ENCODE measurements around the gene SRP54. TPM values are rescaled to one million over a fixed set of nuclear protein-coding genes. Genes with fewer than 3 reads are reported as not detected.

The SRP54 gene
- total and polyA plus RNA-seq, 2 of the 13 experiments (the other 11 are each of a cell fraction or from before 2014, with no cell fraction given) = 42.2 to 207 TPM

DNA sequence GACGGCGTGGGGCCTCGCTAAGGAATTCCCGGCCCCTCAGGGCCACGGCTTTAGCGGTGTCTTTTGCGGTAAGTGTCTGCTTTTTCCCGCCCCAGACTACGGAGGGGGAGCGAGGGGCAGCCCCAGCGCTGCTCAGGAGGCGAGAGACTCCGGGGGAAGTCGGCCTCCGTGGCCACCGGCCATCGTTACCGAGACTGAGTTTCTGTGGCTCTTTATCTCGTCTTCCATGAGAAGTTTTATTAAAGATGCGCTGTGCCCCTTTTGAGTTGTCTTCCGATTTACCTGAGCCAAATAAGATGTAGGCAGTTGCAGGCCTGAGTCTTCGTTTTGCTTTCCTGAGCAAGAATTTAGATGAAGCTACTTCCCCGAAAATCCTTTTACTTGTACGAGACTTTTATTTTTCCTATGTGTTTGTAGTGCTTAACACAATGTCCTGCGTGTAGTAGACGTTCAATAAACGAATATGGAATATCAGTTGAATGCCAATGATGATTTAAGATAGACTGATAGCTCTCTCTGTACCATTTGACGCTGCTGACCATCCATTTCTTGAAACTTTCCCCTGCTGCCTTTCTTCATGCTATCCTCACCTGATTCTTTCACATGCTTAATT is 462 bp downstream of the SRP54 start (continued):
- TF ChIP-seq ZNF251 (CRISPR knock-in tag; IDR thresholded peaks at IDR 0.05) = no peak
- no peak for TF ChIP-seq MXD4 (CRISPR knock-in tag; IDR thresholded peaks at IDR 0.05)
- peak; percentile 60; the same call in 1 of the 2 replicates for TF ChIP-seq ZBTB49 (CRISPR knock-in tag; IDR thresholded peaks at IDR 0.05; ENCODE audit: borderline replicate concordance)
- TF ChIP-seq ZNF841 (CRISPR knock-in tag; IDR thresholded peaks at IDR 0.05; ENCODE audit: borderline replicate concordance) = no peak
- no peak for TF ChIP-seq GATAD1 (CRISPR knock-in tag; IDR thresholded peaks at IDR 0.05)
- TF ChIP-seq SMC3 (IDR thresholded peaks at IDR 0.05; ENCODE audit: low read length) = no peak
- TF ChIP-seq POLR2G (IDR thresholded peaks at IDR 0.05; ENCODE audit: low read depth, low read length) = no peak
- no peak for TF ChIP-seq SKI (IDR thresholded peaks at IDR 0.05; ENCODE audit: partially characterized antibody)
- TF ChIP-seq SAP130 (CRISPR knock-in tag; IDR thresholded peaks at IDR 0.05; ENCODE audit: low read depth) = no peak
- TF ChIP-seq, protein P1, sequence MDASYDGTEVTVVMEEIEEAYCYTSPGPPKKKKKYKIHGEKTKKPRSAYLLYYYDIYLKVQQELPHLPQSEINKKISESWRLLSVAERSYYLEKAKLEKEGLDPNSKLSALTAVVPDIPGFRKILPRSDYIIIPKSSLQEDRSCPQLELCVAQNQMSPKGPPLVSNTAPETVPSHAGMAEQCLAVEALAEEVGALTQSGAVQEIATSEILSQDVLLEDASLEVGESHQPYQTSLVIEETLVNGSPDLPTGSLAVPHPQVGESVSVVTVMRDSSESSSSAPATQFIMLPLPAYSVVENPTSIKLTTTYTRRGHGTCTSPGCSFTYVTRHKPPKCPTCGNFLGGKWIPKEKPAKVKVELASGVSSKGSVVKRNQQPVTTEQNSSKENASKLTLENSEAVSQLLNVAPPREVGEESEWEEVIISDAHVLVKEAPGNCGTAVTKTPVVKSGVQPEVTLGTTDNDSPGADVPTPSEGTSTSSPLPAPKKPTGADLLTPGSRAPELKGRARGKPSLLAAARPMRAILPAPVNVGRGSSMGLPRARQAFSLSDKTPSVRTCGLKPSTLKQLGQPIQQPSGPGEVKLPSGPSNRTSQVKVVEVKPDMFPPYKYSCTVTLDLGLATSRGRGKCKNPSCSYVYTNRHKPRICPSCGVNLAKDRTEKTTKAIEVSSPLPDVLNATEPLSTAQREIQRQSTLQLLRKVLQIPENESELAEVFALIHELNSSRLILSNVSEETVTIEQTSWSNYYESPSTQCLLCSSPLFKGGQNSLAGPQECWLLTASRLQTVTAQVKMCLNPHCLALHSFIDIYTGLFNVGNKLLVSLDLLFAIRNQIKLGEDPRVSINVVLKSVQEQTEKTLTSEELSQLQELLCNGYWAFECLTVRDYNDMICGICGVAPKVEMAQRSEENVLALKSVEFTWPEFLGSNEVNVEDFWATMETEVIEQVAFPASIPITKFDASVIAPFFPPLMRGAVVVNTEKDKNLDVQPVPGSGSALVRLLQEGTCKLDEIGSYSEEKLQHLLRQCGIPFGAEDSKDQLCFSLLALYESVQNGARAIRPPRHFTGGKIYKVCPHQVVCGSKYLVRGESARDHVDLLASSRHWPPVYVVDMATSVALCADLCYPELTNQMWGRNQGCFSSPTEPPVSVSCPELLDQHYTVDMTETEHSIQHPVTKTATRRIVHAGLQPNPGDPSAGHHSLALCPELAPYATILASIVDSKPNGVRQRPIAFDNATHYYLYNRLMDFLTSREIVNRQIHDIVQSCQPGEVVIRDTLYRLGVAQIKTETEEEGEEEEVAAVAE (CRISPR knock-in tag; IDR thresholded peaks at IDR 0.05; ENCODE audit: borderline replicate concordance) = no peak
- peak; percentile 96 for TF ChIP-seq ZNF256 (CRISPR knock-in tag; conservative IDR thresholded peaks at IDR 0.05)
- TF ChIP-seq DRAP1 (CRISPR knock-in tag; IDR thresholded peaks at IDR 0.05) = no peak
- TF ChIP-seq ZNF563 (CRISPR knock-in tag; IDR thresholded peaks at IDR 0.05) = 0 out of 2 replicates have a peak, but pooled peaks have one; percentile 40
- TF ChIP-seq MAX (IDR thresholded peaks at IDR 0.05) = no peak
- 0 out of 2 replicates have a peak, but pooled peaks have one; percentile 93 for TF ChIP-seq SATB2 (CRISPR knock-in tag; IDR thresholded peaks at IDR 0.05)
- 0 out of 2 replicates have a peak, but pooled peaks have one; percentile 85 for TF ChIP-seq ZNF367 (CRISPR knock-in tag; IDR thresholded peaks at IDR 0.05; ENCODE audit: borderline replicate concordance)
- TF ChIP-seq ARNT (IDR thresholded peaks at IDR 0.05) = no peak
- TF ChIP-seq DMAP1 (CRISPR knock-in tag; IDR thresholded peaks at IDR 0.05) = no peak
- TF ChIP-seq, protein P2, sequence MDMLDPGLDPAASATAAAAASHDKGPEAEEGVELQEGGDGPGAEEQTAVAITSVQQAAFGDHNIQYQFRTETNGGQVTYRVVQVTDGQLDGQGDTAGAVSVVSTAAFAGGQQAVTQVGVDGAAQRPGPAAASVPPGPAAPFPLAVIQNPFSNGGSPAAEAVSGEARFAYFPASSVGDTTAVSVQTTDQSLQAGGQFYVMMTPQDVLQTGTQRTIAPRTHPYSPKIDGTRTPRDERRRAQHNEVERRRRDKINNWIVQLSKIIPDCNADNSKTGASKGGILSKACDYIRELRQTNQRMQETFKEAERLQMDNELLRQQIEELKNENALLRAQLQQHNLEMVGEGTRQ (IDR thresholded peaks at IDR 0.05; ENCODE audit: low read depth, low read length) = no peak
- TF ChIP-seq, protein P2 (CRISPR knock-in tag; IDR thresholded peaks at IDR 0.05; ENCODE audit: borderline replicate concordance) = no peak; the same call in 1 of the 2 replicates
- peak; percentile 71; the same call in 1 of the 2 replicates for TF ChIP-seq MEIS2 (CRISPR knock-in tag; IDR thresholded peaks at IDR 0.05)
